PFSK-1 (cell line): ENCODE results near the gene FCF1.

Experiments used
- FOXP2 ChIP-seq: optimal IDR thresholded peaks from 2 replicates; pipeline ENCODE3; 2011; ENCODE audit warnings: borderline replicate concordance, control low read depth, inconsistent platforms; ENCODE audit not compliant: insufficient read depth; ENCODE audit errors: extremely low read length, extremely low read depth
- POLR2AphosphoS5 ChIP-seq: IDR thresholded peaks from 2 replicates; pipeline ENCODE4 v1.6.1; 2012; ENCODE audit warnings: low read depth, mild to moderate bottlenecking, control low read depth, low read length, moderate library complexity
- SIN3A ChIP-seq: IDR thresholded peaks from 2 replicates; pipeline ENCODE4 v1.6.1; 2012; ENCODE audit warnings: mild to moderate bottlenecking, low read length, moderate library complexity, borderline replicate concordance; ENCODE audit not compliant: insufficient read depth
- TAF1 ChIP-seq: IDR thresholded peaks from 2 replicates; pipeline ENCODE4 v1.6.1; 2012; ENCODE audit warnings: low read length, control low read depth, borderline replicate concordance; ENCODE audit not compliant: insufficient read depth
- TF ChIP-seq, protein P1 (sequence below), 2 experiments: IDR thresholded peaks; 2 replicates each; pipeline versions ENCODE4 v1.6.1 to v1.8.0; 2011 to 2012; ENCODE audit warnings: low read depth in 2 of 2, low read length in 2 of 2, control low read depth in 1 of 2, inconsistent platforms in 1 of 2, mild to moderate bottlenecking in 1 of 2, moderate library complexity in 1 of 2; ENCODE audit not compliant: insufficient read depth in 1 of 2

Gene FCF1

DNA sequence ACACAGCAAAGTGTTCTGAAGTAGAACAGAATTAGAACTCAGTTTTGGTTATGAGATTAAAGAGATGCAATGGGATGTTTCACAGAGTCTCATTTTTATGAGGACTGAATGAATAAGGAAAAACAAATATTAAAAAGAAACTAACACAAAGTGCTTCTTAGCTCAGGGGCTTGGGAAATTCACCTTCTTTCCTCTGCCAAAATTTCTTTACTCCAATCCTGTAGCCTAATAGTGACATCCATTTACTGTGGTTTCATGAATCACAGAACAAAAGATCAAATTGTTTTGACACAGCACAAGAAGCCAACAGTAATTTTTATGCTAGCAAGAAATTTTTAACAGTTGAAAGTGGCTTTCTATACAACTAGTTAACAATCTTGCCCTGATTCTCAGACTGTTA lies 37.7 kb upstream of the FCF1 start:
- TF ChIP-seq SIN3A (no peak), TAF1 (no peak), FOXP2 (no peak), POLR2AphosphoS5 (no peak)
- TF ChIP-seq, protein P1, sequence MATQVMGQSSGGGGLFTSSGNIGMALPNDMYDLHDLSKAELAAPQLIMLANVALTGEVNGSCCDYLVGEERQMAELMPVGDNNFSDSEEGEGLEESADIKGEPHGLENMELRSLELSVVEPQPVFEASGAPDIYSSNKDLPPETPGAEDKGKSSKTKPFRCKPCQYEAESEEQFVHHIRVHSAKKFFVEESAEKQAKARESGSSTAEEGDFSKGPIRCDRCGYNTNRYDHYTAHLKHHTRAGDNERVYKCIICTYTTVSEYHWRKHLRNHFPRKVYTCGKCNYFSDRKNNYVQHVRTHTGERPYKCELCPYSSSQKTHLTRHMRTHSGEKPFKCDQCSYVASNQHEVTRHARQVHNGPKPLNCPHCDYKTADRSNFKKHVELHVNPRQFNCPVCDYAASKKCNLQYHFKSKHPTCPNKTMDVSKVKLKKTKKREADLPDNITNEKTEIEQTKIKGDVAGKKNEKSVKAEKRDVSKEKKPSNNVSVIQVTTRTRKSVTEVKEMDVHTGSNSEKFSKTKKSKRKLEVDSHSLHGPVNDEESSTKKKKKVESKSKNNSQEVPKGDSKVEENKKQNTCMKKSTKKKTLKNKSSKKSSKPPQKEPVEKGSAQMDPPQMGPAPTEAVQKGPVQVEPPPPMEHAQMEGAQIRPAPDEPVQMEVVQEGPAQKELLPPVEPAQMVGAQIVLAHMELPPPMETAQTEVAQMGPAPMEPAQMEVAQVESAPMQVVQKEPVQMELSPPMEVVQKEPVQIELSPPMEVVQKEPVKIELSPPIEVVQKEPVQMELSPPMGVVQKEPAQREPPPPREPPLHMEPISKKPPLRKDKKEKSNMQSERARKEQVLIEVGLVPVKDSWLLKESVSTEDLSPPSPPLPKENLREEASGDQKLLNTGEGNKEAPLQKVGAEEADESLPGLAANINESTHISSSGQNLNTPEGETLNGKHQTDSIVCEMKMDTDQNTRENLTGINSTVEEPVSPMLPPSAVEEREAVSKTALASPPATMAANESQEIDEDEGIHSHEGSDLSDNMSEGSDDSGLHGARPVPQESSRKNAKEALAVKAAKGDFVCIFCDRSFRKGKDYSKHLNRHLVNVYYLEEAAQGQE (IDR thresholded peaks at IDR 0.05; ENCODE audit: insufficient read depth in 1 of 2, low read depth in 2 of 2, low read length in 2 of 2): no peak

DNA sequence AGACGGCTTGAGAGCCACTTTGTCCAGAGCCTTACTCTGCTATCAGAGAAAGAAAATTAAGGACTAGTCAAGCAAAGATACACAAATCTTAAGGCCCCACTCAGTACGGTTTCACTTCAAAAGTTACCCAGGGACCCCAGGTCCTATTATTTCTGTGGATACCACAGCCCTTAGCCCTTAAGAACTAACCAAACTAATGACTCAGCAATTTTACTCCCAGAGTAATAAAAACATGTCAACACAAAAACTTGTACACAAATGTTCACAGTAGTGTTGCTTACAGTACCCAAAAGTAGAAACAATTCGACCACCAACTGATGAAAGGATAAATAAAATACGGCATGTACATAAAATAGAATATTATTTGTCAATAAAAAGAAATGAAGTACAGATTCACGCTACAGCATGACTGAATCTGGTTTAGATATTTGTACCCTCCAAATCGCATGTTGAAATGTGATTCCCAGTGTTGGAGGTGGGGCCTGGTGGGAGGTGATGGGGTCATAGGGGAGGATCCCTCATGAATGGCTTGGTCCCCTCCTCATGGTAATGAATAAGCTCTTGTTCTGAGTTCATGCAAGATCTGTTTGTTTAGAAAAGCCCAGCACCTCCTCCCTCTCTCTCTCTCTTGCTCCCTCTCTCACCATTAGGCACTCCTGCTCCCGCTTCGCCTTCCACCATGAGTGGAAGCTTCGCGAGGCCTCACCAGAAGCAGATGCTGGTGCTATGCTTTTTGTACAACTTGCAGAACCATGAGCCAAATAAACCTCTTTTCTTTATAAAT lies 30.6 kb upstream of the FCF1 start:
- TF ChIP-seq FOXP2: no peak
- TF ChIP-seq POLR2AphosphoS5: no peak
- TF ChIP-seq, protein P1 (IDR thresholded peaks at IDR 0.05; ENCODE audit: insufficient read depth in 1 of 2, low read depth in 2 of 2, low read length in 2 of 2): no peak
- no peak for TF ChIP-seq SIN3A
- no peak for TF ChIP-seq TAF1

DNA sequence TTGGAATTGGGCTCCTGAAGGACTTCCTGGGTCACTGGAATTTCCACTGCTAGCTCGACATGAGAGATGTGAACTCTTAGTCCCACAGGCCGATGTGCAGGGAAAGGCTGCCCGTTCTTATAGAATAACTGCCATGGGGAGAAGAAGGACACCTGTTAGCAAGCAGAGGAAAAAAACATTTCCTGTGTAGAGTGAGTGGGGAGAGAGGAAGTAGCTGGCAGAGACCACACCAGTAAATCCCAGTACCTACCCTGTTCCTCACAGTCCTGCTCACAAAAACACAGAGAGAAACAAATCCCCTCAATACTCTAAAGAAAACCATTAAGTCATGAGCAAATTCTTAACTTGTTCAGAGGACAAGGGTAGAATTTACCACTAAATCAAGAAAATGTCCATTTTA lies 29.5 kb upstream of the FCF1 start:
- TF ChIP-seq POLR2AphosphoS5: no peak
- no peak for TF ChIP-seq TAF1
- TF ChIP-seq, protein P1 (IDR thresholded peaks at IDR 0.05; ENCODE audit: insufficient read depth in 1 of 2, low read depth in 2 of 2, low read length in 2 of 2): no peak
- TF ChIP-seq SIN3A: no peak
- TF ChIP-seq FOXP2: no peak

DNA sequence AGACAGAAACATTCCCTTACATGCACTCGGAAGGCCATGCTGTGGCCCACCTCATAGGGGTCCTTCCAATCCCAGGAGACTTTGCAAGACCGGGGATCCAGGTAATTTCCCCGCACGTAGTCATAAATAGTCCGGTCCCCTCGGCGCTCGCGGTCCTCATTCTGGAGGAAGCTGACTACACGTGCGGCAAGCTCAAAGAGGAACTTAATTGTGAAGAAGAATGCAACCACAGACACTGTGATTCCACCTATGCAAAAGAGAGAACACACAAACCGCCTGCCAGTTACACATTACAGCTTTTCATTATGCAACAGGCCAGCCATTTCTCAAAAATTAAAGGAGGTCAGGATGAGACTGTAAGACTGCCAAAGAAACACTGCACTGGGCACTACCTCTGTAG lies 28.5 kb upstream of the FCF1 start:
- TF ChIP-seq TAF1 (no peak), FOXP2 (no peak), POLR2AphosphoS5 (no peak), SIN3A (no peak)
- TF ChIP-seq, protein P1 (IDR thresholded peaks at IDR 0.05; ENCODE audit: insufficient read depth in 1 of 2, low read depth in 2 of 2, low read length in 2 of 2): no peak
